ENCODE data around the gene SNX10. TPM values are rescaled to one million over a fixed set of nuclear protein-coding genes. Genes with fewer than 3 reads are reported as not detected.
"Not testable (repeated sequence)": the region's sequence is repeated elsewhere in the genome, so short reads cannot be mapped to it uniquely, and the experiment has no call there.

SNX10 gene
- 100 to 1,000 TPM; 138 to 210 (median 164) TPM for polyA plus RNA-seq (ENCODE audit: low read depth in 6 of 6)

GRCh38 chr7:26291699-26292538, at the start of gene SNX10:
Gene SNX10 (plus strand): TSS chr7:26291862. CDS start chr7:26346443, 54,581 bp downstream.
- peak; percentile 71 to 76 for ATAC-seq (ENCODE audit: low read depth in 2 of 2)
- DNase-seq = peak; percentile 80
- peak within 1 kb of the TSS; percentile 95 to 97 (median 96) for H3K27ac Mint-ChIP-seq
- no peaks in the 10 kb centered on the region for H3K36me3 Mint-ChIP-seq
- H3K4me3 Mint-ChIP-seq = peak within 1 kb of the TSS; percentile 90 to 98 (median 96)
- no peaks in the 10 kb centered on the region for H3K27me3 Mint-ChIP-seq
- H3K4me1 Mint-ChIP-seq = peaks cover 42 to 55% (median 45%) of the 10 kb centered on the region in 3 donors
- no peaks in the 10 kb centered on the region for H3K9me3 Mint-ChIP-seq

- Mint-ChIP-seq H3K4me3 (no peak overlapping the region), H3K36me3 (no peaks in the 10 kb centered on the region), H3K27ac (no peak overlapping the region), H3K9me3 (no peaks in the 10 kb centered on the region), H3K4me1 (no peaks in the 10 kb centered on the region), H3K27me3 (no peaks in the 10 kb centered on the region)
- no peak for ATAC-seq (ENCODE audit: low read depth in 2 of 2)
- DNase-seq = no peak
Observed at GRCh38 chr7:26245150-26245549, 46.5 kb upstream of the SNX10 start.

GRCh38 chr7:26250239-26250638, 41.4 kb upstream of the SNX10 start:
- ATAC-seq (ENCODE audit: low read depth in 2 of 2) = no peak
- no peaks in the 10 kb centered on the region for H3K4me1 Mint-ChIP-seq
- no peak overlapping the region for H3K4me3 Mint-ChIP-seq
- H3K27me3 Mint-ChIP-seq = peaks cover 0 to 3% (median 0%) of the 10 kb centered on the region in 3 donors
- no peak for DNase-seq
- H3K36me3 Mint-ChIP-seq = no peaks in the 10 kb centered on the region
- H3K27ac Mint-ChIP-seq = no peak overlapping the region
- H3K9me3 Mint-ChIP-seq = no peaks in the 10 kb centered on the region

- H3K36me3 Mint-ChIP-seq; DNase-seq; H3K9me3 Mint-ChIP-seq; H3K27ac Mint-ChIP-seq; ATAC-seq (ENCODE audit: low read depth in 2 of 2); H3K4me1 Mint-ChIP-seq; H3K4me3 Mint-ChIP-seq: not testable (repeated sequence)
- peaks cover 9 to 26% (median 10%) of the 10 kb centered on the region in 3 donors for H3K27me3 Mint-ChIP-seq
Observed at GRCh38 chr7:26261866-26262265, 29.8 kb upstream of the SNX10 start.

GRCh38 chr7:26265065-26265464, 26.6 kb upstream of the SNX10 start:
- H3K9me3 Mint-ChIP-seq = peaks cover 0 to 4% (median 0%) of the 10 kb centered on the region in 7 donors
- DNase-seq (no peak), ATAC-seq (ENCODE audit: low read depth in 2 of 2) (no peak)
- peaks cover 17 to 30% (median 20%) of the 10 kb centered on the region in 3 donors for H3K27me3 Mint-ChIP-seq
- H3K4me3 Mint-ChIP-seq = no peak overlapping the region
- H3K27ac Mint-ChIP-seq = no peak overlapping the region
- peaks cover 0 to 6% of the 10 kb centered on the region in 2 donors for H3K36me3 Mint-ChIP-seq
- no peaks in the 10 kb centered on the region for H3K4me1 Mint-ChIP-seq

GRCh38 chr7:26265499-26266075, 26.1 kb upstream of the SNX10 start:
- H3K4me1 Mint-ChIP-seq = no peaks in the 10 kb centered on the region
- ATAC-seq (ENCODE audit: low read depth in 2 of 2) (no peak), DNase-seq (no peak)
- no peak overlapping the region for H3K4me3 Mint-ChIP-seq
- H3K9me3 Mint-ChIP-seq = peaks cover 0 to 4% (median 0%) of the 10 kb centered on the region in 7 donors
- no peak overlapping the region for H3K27ac Mint-ChIP-seq
- peaks cover 23 to 35% (median 24%) of the 10 kb centered on the region in 3 donors for H3K27me3 Mint-ChIP-seq
- H3K36me3 Mint-ChIP-seq = peaks cover 0 to 6% of the 10 kb centered on the region in 2 donors

GRCh38 chr7:26267601-26268166, 24.0 kb upstream of the SNX10 start:
- Mint-ChIP-seq H3K36me3 (peaks cover 0 to 6% of the 10 kb centered on the region in 2 donors), H3K4me1 (no peaks in the 10 kb centered on the region), H3K27ac (no peak overlapping the region), H3K9me3 (peaks cover 0 to 4% (median 0%) of the 10 kb centered on the region in 7 donors), H3K27me3 (peaks cover 24 to 47% (median 24%) of the 10 kb centered on the region in 3 donors), H3K4me3 (no peak overlapping the region)
- ATAC-seq (ENCODE audit: low read depth in 2 of 2) = no peak
- DNase-seq = no peak

GRCh38 chr7:26275213-26275612, 16.4 kb upstream of the SNX10 start:
- H3K27ac Mint-ChIP-seq = no peak overlapping the region
- ATAC-seq (ENCODE audit: low read depth in 2 of 2) (no peak), DNase-seq (no peak)
- H3K36me3 Mint-ChIP-seq = no peaks in the 10 kb centered on the region
- H3K4me1 Mint-ChIP-seq = peaks cover 0 to 4% (median 3%) of the 10 kb centered on the region in 3 donors
- peaks cover 3 to 16% (median 6%) of the 10 kb centered on the region in 3 donors for H3K27me3 Mint-ChIP-seq
- no peak overlapping the region for H3K4me3 Mint-ChIP-seq
- peaks cover 0 to 1% (median 0%) of the 10 kb centered on the region in 7 donors for H3K9me3 Mint-ChIP-seq

GRCh38 chr7:26278770-26279169, 12.9 kb upstream of the SNX10 start:
- ATAC-seq (ENCODE audit: low read depth in 2 of 2) (peak; percentile 75 to 92), DNase-seq (peak; percentile 38)
- no peaks in the 10 kb centered on the region for H3K36me3 Mint-ChIP-seq
- no peak overlapping the region for H3K4me3 Mint-ChIP-seq
- H3K27ac Mint-ChIP-seq = no peak overlapping the region
- H3K27me3 Mint-ChIP-seq = no peaks in the 10 kb centered on the region
- peaks cover 0 to 5% (median 0%) of the 10 kb centered on the region in 7 donors for H3K9me3 Mint-ChIP-seq
- H3K4me1 Mint-ChIP-seq = peaks cover 0 to 8% (median 4%) of the 10 kb centered on the region in 3 donors

- Mint-ChIP-seq H3K27ac (no peak overlapping the region), H3K4me1 (peaks cover 0 to 8% (median 4%) of the 10 kb centered on the region in 3 donors), H3K4me3 (no peak overlapping the region), H3K36me3 (no peaks in the 10 kb centered on the region), H3K27me3 (no peaks in the 10 kb centered on the region), H3K9me3 (peaks cover 0 to 5% (median 0%) of the 10 kb centered on the region in 7 donors)
- ATAC-seq (ENCODE audit: low read depth in 2 of 2) = no peak
- no peak for DNase-seq
Observed at GRCh38 chr7:26279405-26279804, 12.3 kb upstream of the SNX10 start.

- Mint-ChIP-seq H3K9me3 (peaks cover 0 to 5% (median 0%) of the 10 kb centered on the region in 7 donors), H3K4me1 (peaks cover 0 to 8% (median 4%) of the 10 kb centered on the region in 3 donors), H3K27ac (peak overlapping the region in 2 of 6 donors; percentile 55 to 70), H3K36me3 (no peaks in the 10 kb centered on the region), H3K4me3 (no peak overlapping the region), H3K27me3 (no peaks in the 10 kb centered on the region)
- DNase-seq (no peak), ATAC-seq (ENCODE audit: low read depth in 2 of 2) (no peak)
Observed at GRCh38 chr7:26280097-26280496, 11.6 kb upstream of the SNX10 start.

- Mint-ChIP-seq H3K36me3 (no peaks in the 10 kb centered on the region), H3K27ac (peak overlapping the region in 1 of 6 donors; percentile 55)
Observed at GRCh38 chr7:26280723-26281122, 10.9 kb upstream of the SNX10 start.

GRCh38 chr7:26284477-26284876, 7.2 kb upstream of the SNX10 start:
- ATAC-seq (ENCODE audit: low read depth in 2 of 2) (no peak), DNase-seq (no peak)
- no peak overlapping the region for H3K27ac Mint-ChIP-seq
- no peak overlapping the region for H3K4me3 Mint-ChIP-seq
- H3K9me3 Mint-ChIP-seq = peaks cover 0 to 5% (median 0%) of the 10 kb centered on the region in 7 donors
- no peaks in the 10 kb centered on the region for H3K36me3 Mint-ChIP-seq
- peaks cover 0 to 7% (median 4%) of the 10 kb centered on the region in 3 donors for H3K4me1 Mint-ChIP-seq
- H3K27me3 Mint-ChIP-seq = no peaks in the 10 kb centered on the region

More at GRCh38 chr7:26280723-26281122, 10.9 kb upstream of the SNX10 start:
- Mint-ChIP-seq H3K4me1 (peaks cover 0 to 8% (median 4%) of the 10 kb centered on the region in 3 donors), H3K4me3 (no peak overlapping the region), H3K27me3 (no peaks in the 10 kb centered on the region), H3K9me3 (peaks cover 0 to 5% (median 0%) of the 10 kb centered on the region in 7 donors)
- no peak for ATAC-seq (ENCODE audit: low read depth in 2 of 2)
- DNase-seq = no peak

Data from naive B cell (primary cell).